K562 (cell line): ENCODE results near the gene ABCB9. TPM values are rescaled to one million over a fixed set of nuclear protein-coding genes. Genes with fewer than 3 reads are reported as not detected.

ENCODE experiments used
- ATF7 ChIP-seq: fragments of 450-650 bp; IDR thresholded peaks from 2 replicates; pipeline ENCODE4 v1.7.1; 2014; ENCODE audit warnings: mild to moderate bottlenecking, moderate library complexity
- CEBPG ChIP-seq, 3 experiments: fragments of 200-800 bp in 1 of 3; sonication (Bioruptor generic) in 1 of 3; sonication (generic) in 1 of 3; formaldehyde crosslinking in 1 of 3; IDR thresholded peaks in 2 of 3; conservative IDR thresholded peaks in 1 of 3; 2 replicates each; pipeline versions ENCODE4 v1.6.1 to v1.8.0; 2016 to 2022; ENCODE audit warnings: missing compliant biosample characterization in 2 of 3, missing genetic modification characterization in 2 of 3, mild to moderate bottlenecking in 1 of 3, missing genetic modification reagents in 1 of 3
- CSDE1 ChIP-seq, 2 experiments: fragments of 450-650 bp; IDR thresholded peaks; 2 replicates each; pipeline ENCODE4 v1.6.1; 2016; ENCODE audit warnings: mild to moderate bottlenecking in 1 of 2
- DACH1 ChIP-seq: fragments of 450-650 bp; IDR thresholded peaks from 2 replicates; pipeline ENCODE4 v1.6.1; 2018; ENCODE audit not compliant: partially characterized antibody
- GABPA ChIP-seq: fragments of 200-800 bp; sonication (Bioruptor generic); conservative IDR thresholded peaks from 2 replicates; pipeline ENCODE4 v1.6.1; 2016; ENCODE audit warnings: low read depth, missing genetic modification characterization, missing compliant biosample characterization
- KDM5B ChIP-seq: fragments of 200-600 bp; sonication (generic); IDR thresholded peaks from 2 replicates; pipeline ENCODE4 v1.6.1; 2012; ENCODE audit warnings: low read depth, mild to moderate bottlenecking, moderate library complexity, low read length, control low read depth, inconsistent platforms; ENCODE audit not compliant: insufficient replicate concordance
- MAZ ChIP-seq, 2 experiments: fragments of 450-650 bp in 1 of 2; sonication (generic) in 1 of 2; formaldehyde crosslinking; IDR thresholded peaks in 1 of 2; conservative IDR thresholded peaks in 1 of 2; 2 replicates each; pipeline versions ENCODE4 v1.4.0 to v1.5.0; 2020; ENCODE audit warnings: mild to moderate bottlenecking in 1 of 2, missing genetic modification reagents in 1 of 2
- PRDM10 ChIP-seq: fragments of 450-650 bp; IDR thresholded peaks from 2 replicates; pipeline ENCODE4 v1.6.1; 2018; ENCODE audit not compliant: partially characterized antibody
- RBFOX2 ChIP-seq: fragments of 200-400 bp; formaldehyde crosslinking; IDR thresholded peaks from 2 replicates; pipeline ENCODE4 v1.6.1; 2017; ENCODE audit warnings: low read depth, mild to moderate bottlenecking, low read length, moderate library complexity
- RBM25 ChIP-seq: fragments of 200-400 bp; formaldehyde crosslinking; IDR thresholded peaks from 2 replicates; pipeline ENCODE4 v1.6.1; 2018; ENCODE audit warnings: low read length, low read depth, moderate library complexity; ENCODE audit not compliant: severe bottlenecking
- SIX5 ChIP-seq, 2 experiments: IDR thresholded peaks; 2 replicates each; pipeline ENCODE4 v1.6.1; 2011; ENCODE audit warnings: low read length in 2 of 2, borderline replicate concordance in 1 of 2, low read depth in 1 of 2, mild to moderate bottlenecking in 1 of 2, moderate library complexity in 1 of 2; ENCODE audit not compliant: insufficient read depth in 1 of 2
- SMAD4 ChIP-seq: fragments of 250-450 bp; sonication (Bioruptor Pico); conservative IDR thresholded peaks from 2 replicates; pipeline ENCODE4 v1.8.0; 2021; ENCODE audit warnings: inconsistent platforms, mild to moderate bottlenecking, moderate library complexity
- SRSF1 ChIP-seq: fragments of 200-400 bp; formaldehyde crosslinking; IDR thresholded peaks from 2 replicates; pipeline ENCODE4 v1.6.1; 2017; ENCODE audit warnings: mild to moderate bottlenecking, low read depth, low read length, moderate library complexity
- THAP12 ChIP-seq: fragments of 250-450 bp; sonication (Bioruptor Pico); IDR thresholded peaks from 2 replicates; pipeline ENCODE4 v1.9.0; 2021; ENCODE audit warnings: mild to moderate bottlenecking, inconsistent platforms
- VEZF1 ChIP-seq: fragments of 200-800 bp; sonication (Bioruptor generic); IDR thresholded peaks from 2 replicates; pipeline ENCODE4 v1.6.1; 2017; ENCODE audit warnings: missing genetic modification characterization, missing compliant biosample characterization
- polyA plus RNA-seq, 8 experiments: library from polyadenylated mRNA; depleted of rRNA in 4 of 8; stranded (reverse) in 5 of 8; unstranded in 3 of 8; fragments of >200 nt; fragmentation: Nextera tagmentation in 2 of 8; fragmentation: Illumina TruSeq in 1 of 8; extraction: Ambion mirVana in 2 of 8; extraction: Trizol in 1 of 8; gene quantifications; 2 replicates each; pipeline versions ENCODE4 v1.2.1 to v1.2.3, GENCODE V29; 2011 to 2014; ENCODE audit warnings: inconsistent platforms in 1 of 8, missing spikeins in 1 of 8
- total RNA-seq, 7 experiments: library from RNA; depleted of rRNA in 6 of 7; stranded (reverse); fragments of >200 nt in 6 of 7; fragmentation: Illumina TruSeq in 2 of 7; extraction: Trizol in 2 of 7; gene quantifications; 2 replicates each; pipeline versions ENCODE4 v1.2.1 to v1.2.3, GENCODE V29; 2011 to 2021; ENCODE audit warnings: low replicate concordance in 1 of 7

ABCB9 gene
- total and polyA plus RNA-seq, 9 of the 15 experiments (the other 6 are each of a cell fraction or from before 2014, with no cell fraction given) = 0.20 to 12.6 (median 6.2) TPM

- no peak for TF ChIP-seq THAP12 (CRISPR knock-in tag)
- no peak for TF ChIP-seq SRSF1
- no peak for TF ChIP-seq RBM25
- no peak for TF ChIP-seq CSDE1 (IDR thresholded peaks at IDR 0.05)
- peak; percentile 64 for TF ChIP-seq VEZF1 (CRISPR knock-in tag)
- 0 out of 2 replicates have a peak, but pooled peaks have one; percentile 33 for TF ChIP-seq CEBPG (CRISPR knock-in tag; IDR thresholded peaks at IDR 0.05)
- no peak; a peak in 1 of 4 replicates for TF ChIP-seq CEBPG (tag; conservative IDR thresholded peaks at IDR 0.05 in 1 of 2, IDR thresholded peaks at IDR 0.05 in 1 of 2)
- TF ChIP-seq RBFOX2 = peak; percentile 35; the same call in 1 of the 2 replicates
- TF ChIP-seq SMAD4 (CRISPR knock-in tag) = 0 out of 2 replicates have a peak, but pooled peaks have one; percentile 12
- TF ChIP-seq GABPA = peak; percentile 38
- peak; percentile 93 for TF ChIP-seq PRDM10
- peak; percentile 29 for TF ChIP-seq KDM5B
- TF ChIP-seq SIX5 (IDR thresholded peaks at IDR 0.05; ENCODE audit: borderline replicate concordance in 1 of 2, insufficient read depth in 1 of 2, low read depth in 1 of 2, low read length in 2 of 2) = no peak
- TF ChIP-seq MAZ (CRISPR knock-in tag; conservative IDR thresholded peaks at IDR 0.05 in 1 of 2, IDR thresholded peaks at IDR 0.05 in 1 of 2) = 0 out of 4 replicates have a peak, but pooled peaks of 1 of the 2 experiments have one; percentile 12
- TF ChIP-seq ATF7 = 0 out of 2 replicates have a peak, but pooled peaks have one; percentile 21
- TF ChIP-seq DACH1 = no peak
These were observed 17.7 kb upstream of the ABCB9 start (continued) for GRCh38 chr12:122983789-122984515.
